HepG2 (cell line): Measurements from ENCODE around the gene SSU72. TPM values are rescaled to one million over a fixed set of nuclear protein-coding genes. Genes with fewer than 3 reads are reported as not detected.

Source experiments
- ATAC-seq: fragments of 200-7000 bp; cut with Tn5 transposase; 3 replicates; pipeline ENCODE4 v1.9.1; 2020; ENCODE audit warnings: mild to moderate bottlenecking, moderate library complexity
- BruUV-seq: library from RNA; stranded (reverse); fragments of 400-500 nt; replicated peaks from 2 replicates; lab custom pipeline; 2021; lab: Mats Ljungman, UMichigan
- CTCF ChIA-PET: fragments of 300-600 bp; formaldehyde crosslinking; extraction: SDS; loops from one replicate; lab custom pipeline; 2021; ENCODE audit warnings: low total read pairs, inconsistent platforms, low intra/inter-chr PET ratio; lab: Yijun Ruan, JAX
- POLR2A ChIA-PET: fragments of 350-600 bp; sonication (Branson Sonifier 250); formaldehyde crosslinking; loops from one replicate; lab custom pipeline; 2020; ENCODE audit warnings: antibody characterized with exemption, inconsistent platforms; lab: Yijun Ruan, JAX
- DNase-seq: peaks from one replicate; pipeline ENCODE4 v3.0.0-alpha.2; 2015; ENCODE audit warnings: low spot score
- FAIRE-seq: peaks from 3 replicates; lab custom pipeline; 2011; peaks lifted over from hg19 to GRCh38; lab: Jason Lieb, UNC
- H2AFZ ChIP-seq: one replicate; pipeline ENCODE4 v1.6.1; 2011; ENCODE audit warnings: low read length, inconsistent platforms
- H3K27ac ChIP-seq: fragments of 300-600 bp; 3 replicates; pipeline ENCODE4 v1.8.0; 2011; ENCODE audit warnings: mixed run types, mild to moderate bottlenecking, mixed read lengths, low read length, inconsistent platforms; ENCODE audit not compliant: insufficient read depth; ENCODE audit errors: extremely low read length
- H3K27me3 ChIP-seq, 2 experiments: fragments of 200-600 bp in 1 of 2; 2 replicates in 1 of 2; 3 replicates in 1 of 2; pipeline versions ENCODE4 v1.6.0 to v1.8.0; 2011; ENCODE audit warnings: low read length in 2 of 2, mild to moderate bottlenecking in 2 of 2, moderate library complexity in 2 of 2, inconsistent platforms in 1 of 2; ENCODE audit not compliant: insufficient read depth in 2 of 2, control insufficient read depth in 1 of 2
- H3K36me3 ChIP-seq, 2 experiments: fragments of 200-600 bp in 1 of 2; replicated peaks in 1 of 2; 2 replicates in 1 of 2; 3 replicates in 1 of 2; pipeline versions ENCODE4 v1.5.1 to v1.8.0; 2011; ENCODE audit warnings: low read length in 2 of 2, inconsistent platforms in 1 of 2; ENCODE audit not compliant: insufficient read depth in 2 of 2, control insufficient read depth in 1 of 2
- H3K4me1 ChIP-seq: 2 replicates; pipeline ENCODE4 v1.5.1; 2012; ENCODE audit warnings: low read length, inconsistent platforms; ENCODE audit not compliant: insufficient read depth
- H3K4me2 ChIP-seq: 2 replicates; pipeline ENCODE4 v1.6.0; 2011; ENCODE audit warnings: low read depth, low read length, inconsistent platforms
- H3K4me3 ChIP-seq, 3 experiments: fragments of 200-600 bp in 1 of 3; sonication (generic), shearing (Covaris generic) in 1 of 3; replicated peaks in 1 of 3; 2 replicates each; pipeline ENCODE4 v1.5.1; 2011 to 2016; ENCODE audit warnings: low read length in 3 of 3, inconsistent platforms in 2 of 3, low read depth in 2 of 3, mild to moderate bottlenecking in 2 of 3, control low read depth in 1 of 3, mixed read lengths in 1 of 3; ENCODE audit not compliant: insufficient read depth in 1 of 3
- H3K79me2 ChIP-seq: one replicate; pipeline ENCODE4 v1.6.1; 2011; ENCODE audit warnings: low read length, inconsistent platforms; ENCODE audit not compliant: insufficient read depth
- H3K9ac ChIP-seq: 2 replicates; pipeline ENCODE4 v1.6.0; 2011; ENCODE audit warnings: mild to moderate bottlenecking, low read depth, low read length, inconsistent platforms; ENCODE audit not compliant: insufficient read depth
- H3K9me3 ChIP-seq: 2 replicates; pipeline ENCODE4 v1.5.1; 2012; ENCODE audit warnings: mild to moderate bottlenecking, low read length
- H4K20me1 ChIP-seq: 2 replicates; pipeline ENCODE4 v1.6.0; 2011; ENCODE audit warnings: inconsistent platforms, mild to moderate bottlenecking, low read length, moderate library complexity; ENCODE audit not compliant: insufficient read depth
- HNRNPUL1 ChIP-seq: fragments of 200-400 bp; formaldehyde crosslinking; IDR thresholded peaks from 2 replicates; pipeline ENCODE4 v1.6.1; 2017; ENCODE audit warnings: low read depth, mild to moderate bottlenecking, low read length, moderate library complexity
- HOXA7 ChIP-seq: sonication (generic); formaldehyde crosslinking; IDR thresholded peaks from 2 replicates; pipeline ENCODE4 v1.8.1; 2022; ENCODE audit warnings: mild to moderate bottlenecking, missing genetic modification reagents, moderate library complexity
- IRF2 ChIP-seq: IDR thresholded peaks from 2 replicates; pipeline ENCODE4 v1.6.1; 2018; ENCODE audit warnings: missing genetic modification reagents, missing compliant biosample characterization
- ISL2 ChIP-seq: sonication (generic); formaldehyde crosslinking; IDR thresholded peaks from 2 replicates; pipeline ENCODE4 v1.5.0; 2020; ENCODE audit warnings: missing genetic modification reagents
- MED1 ChIP-seq: sonication (generic); formaldehyde crosslinking; IDR thresholded peaks from 2 replicates; pipeline ENCODE4 v1.4.0; 2020; ENCODE audit warnings: missing genetic modification reagents
- MZF1 ChIP-seq: sonication (generic); formaldehyde crosslinking; IDR thresholded peaks from 2 replicates; pipeline ENCODE4 v1.8.1; 2023; ENCODE audit warnings: mild to moderate bottlenecking, missing genetic modification reagents, borderline replicate concordance
- RARG ChIP-seq: sonication (generic); formaldehyde crosslinking; IDR thresholded peaks from 2 replicates; pipeline ENCODE4 v1.4.0; 2020; ENCODE audit warnings: low read depth, mild to moderate bottlenecking, missing genetic modification reagents
- RFX1 ChIP-seq: fragments of 450-650 bp; IDR thresholded peaks from 2 replicates; pipeline ENCODE4 v1.6.1; 2017
- SKI ChIP-seq: fragments of 450-650 bp; IDR thresholded peaks from one replicate; pipeline ENCODE4 v1.6.1; 2018; ENCODE audit warnings: mild to moderate bottlenecking; ENCODE audit not compliant: partially characterized antibody
- TEAD2 ChIP-seq: sonication (generic); formaldehyde crosslinking; IDR thresholded peaks from 2 replicates; pipeline ENCODE4 v1.9.0; 2021; ENCODE audit warnings: missing genetic modification reagents
- ZMAT3 ChIP-seq: sonication (generic); formaldehyde crosslinking; conservative IDR thresholded peaks from 2 replicates; pipeline ENCODE4 v1.7.0; 2021; ENCODE audit warnings: missing genetic modification reagents
- ZNF12 ChIP-seq: sonication (generic); formaldehyde crosslinking; IDR thresholded peaks from 2 replicates; pipeline ENCODE4 v1.5.0; 2020; ENCODE audit warnings: missing genetic modification reagents
- ZNF333 ChIP-seq: sonication (generic); formaldehyde crosslinking; IDR thresholded peaks from 2 replicates; pipeline ENCODE4 v1.4.0; 2020; ENCODE audit warnings: mild to moderate bottlenecking, missing genetic modification reagents, borderline replicate concordance
- ZNF383 ChIP-seq: sonication (generic); formaldehyde crosslinking; IDR thresholded peaks from 2 replicates; pipeline ENCODE4 v1.4.0; 2020; ENCODE audit warnings: missing genetic modification reagents, mild to moderate bottlenecking, borderline replicate concordance
- ZNF720 ChIP-seq: sonication (generic); formaldehyde crosslinking; IDR thresholded peaks from 2 replicates; pipeline ENCODE4 v1.4.0; 2020; ENCODE audit warnings: missing genetic modification reagents
- WGBS: methylation state at CpG from one replicate; pipeline ENCODE4 v1.1.6; 2017; ENCODE audit warnings: low lambda C conversion rate; 5-methylcytosine and 5-hydroxymethylcytosine counted together
- in situ Hi-C: cut with HindIII; loops from 2 replicates; pipeline ENCODE4 v1.10.0; 2017; ENCODE audit warnings: low pct_unique_long_range_greater_than_20kb; ENCODE audit not compliant: extremely low pct_ligation_motif_present
- intact Hi-C: fragments of 100-400 bp; cut with micrococcal nuclease; formaldehyde crosslinking; loops from one replicate; pipeline ENCODE4 v1.10.0; 2022; ENCODE audit not compliant: unreplicated experiment
- polyA plus RNA-seq, 8 experiments: library from polyadenylated mRNA; depleted of rRNA in 3 of 8; stranded (reverse) in 7 of 8; unstranded in 1 of 8; fragments of >200 nt; fragmentation: Illumina TruSeq in 4 of 8; extraction: Trizol in 4 of 8; gene quantifications; 2 replicates each; pipeline versions ENCODE4 v1.2.1 to v1.2.3, GENCODE V29; 2011 to 2016; ENCODE audit warnings: low read depth in 4 of 8, missing spikeins in 1 of 8, mixed read lengths in 1 of 8; ENCODE audit not compliant: insufficient read depth in 1 of 8
- total RNA-seq, 5 experiments: library from RNA; depleted of rRNA; stranded (reverse); fragments of >200 nt; fragmentation: Illumina TruSeq; extraction: Trizol; gene quantifications; 2 replicates each; pipeline ENCODE4 v1.2.3, GENCODE V29; 2016; ENCODE audit warnings: low read depth in 1 of 5
- TF ChIP-seq, protein P1 (sequence below): sonication (generic); formaldehyde crosslinking; IDR thresholded peaks from 2 replicates; pipeline ENCODE4 v1.4.0; 2020; ENCODE audit warnings: missing genetic modification reagents, mild to moderate bottlenecking, borderline replicate concordance
- TF ChIP-seq, protein P2 (sequence below): sonication (generic); formaldehyde crosslinking; conservative IDR thresholded peaks from 2 replicates; pipeline ENCODE4 v1.4.0; 2020; ENCODE audit warnings: mild to moderate bottlenecking, missing genetic modification reagents, moderate library complexity
- TF ChIP-seq, protein P3 (sequence below): IDR thresholded peaks from 2 replicates; pipeline ENCODE4 v1.6.1; 2018; ENCODE audit warnings: missing genetic modification reagents

The SSU72 gene
- total and polyA plus RNA-seq, 2 of the 13 experiments (the other 11 are each of a cell fraction or from before 2014, with no cell fraction given), result 42.8 to 67.1 TPM

DNA sequence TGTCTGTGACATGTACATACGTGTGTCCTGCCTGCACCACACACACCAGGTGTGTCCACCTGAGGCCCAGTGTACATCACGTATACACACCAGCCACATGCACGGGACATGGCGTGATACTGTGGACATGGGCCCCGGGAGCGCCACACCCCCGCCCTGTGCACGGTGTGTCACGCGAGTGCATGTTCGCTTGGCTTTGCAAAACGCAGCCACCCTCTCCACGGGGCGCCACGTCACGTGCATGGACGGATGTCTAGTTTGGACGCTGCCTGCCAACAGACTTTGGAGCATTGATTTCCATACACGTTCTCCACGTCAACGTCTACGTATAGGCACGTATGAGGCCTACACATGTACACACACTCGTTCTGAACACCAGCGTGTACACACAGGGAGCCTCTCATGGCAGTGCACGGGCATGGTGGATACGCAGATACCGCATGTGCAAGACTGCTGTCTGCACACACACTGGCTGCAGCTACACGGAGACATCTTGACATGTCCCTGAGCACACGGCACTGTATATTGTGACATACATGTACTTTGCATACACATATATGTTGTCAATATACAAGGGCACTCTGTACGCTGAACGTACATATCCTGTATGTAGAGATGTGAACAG lies 36.9 kb downstream of the SSU72 start:
- Histone ChIP-seq H3K79me2 (no peaks in the 10 kb centered on the region), H3K9me3 (no peaks in the 10 kb centered on the region), H3K36me3 (peaks cover 2 to 8% of the 10 kb centered on the region in 2 experiments; a peak in 3 of 5 replicates), H3K4me1 (no peaks in the 10 kb centered on the region), H3K27me3 (no peaks in the 10 kb centered on the region), H4K20me1 (no peaks in the 10 kb centered on the region), H3K4me3 (no peak overlapping the region), H3K9ac (no peak overlapping the region), H3K27ac (no peak overlapping the region), H2AFZ (no peak overlapping the region), H3K4me2 (no peak overlapping the region)
- no peak for DNase-seq
- CTCF ChIA-PET, result no interaction called here
- ATAC-seq, result no peak
- in situ Hi-C loops (no loop called here), intact Hi-C loops (no loop called here)
- no TSS peak for BruUV-seq
- POLR2A ChIA-PET, result no interaction called here
- no peak for FAIRE-seq
- 94% methylated on average over 26 of the region's 32 CpGs for WGBS
- no peak for TF ChIP-seq ZMAT3
- no peak for TF ChIP-seq ISL2 (CRISPR knock-in tag)
- TF ChIP-seq ZNF12 (CRISPR knock-in tag), result no peak
- TF ChIP-seq, protein P1, sequence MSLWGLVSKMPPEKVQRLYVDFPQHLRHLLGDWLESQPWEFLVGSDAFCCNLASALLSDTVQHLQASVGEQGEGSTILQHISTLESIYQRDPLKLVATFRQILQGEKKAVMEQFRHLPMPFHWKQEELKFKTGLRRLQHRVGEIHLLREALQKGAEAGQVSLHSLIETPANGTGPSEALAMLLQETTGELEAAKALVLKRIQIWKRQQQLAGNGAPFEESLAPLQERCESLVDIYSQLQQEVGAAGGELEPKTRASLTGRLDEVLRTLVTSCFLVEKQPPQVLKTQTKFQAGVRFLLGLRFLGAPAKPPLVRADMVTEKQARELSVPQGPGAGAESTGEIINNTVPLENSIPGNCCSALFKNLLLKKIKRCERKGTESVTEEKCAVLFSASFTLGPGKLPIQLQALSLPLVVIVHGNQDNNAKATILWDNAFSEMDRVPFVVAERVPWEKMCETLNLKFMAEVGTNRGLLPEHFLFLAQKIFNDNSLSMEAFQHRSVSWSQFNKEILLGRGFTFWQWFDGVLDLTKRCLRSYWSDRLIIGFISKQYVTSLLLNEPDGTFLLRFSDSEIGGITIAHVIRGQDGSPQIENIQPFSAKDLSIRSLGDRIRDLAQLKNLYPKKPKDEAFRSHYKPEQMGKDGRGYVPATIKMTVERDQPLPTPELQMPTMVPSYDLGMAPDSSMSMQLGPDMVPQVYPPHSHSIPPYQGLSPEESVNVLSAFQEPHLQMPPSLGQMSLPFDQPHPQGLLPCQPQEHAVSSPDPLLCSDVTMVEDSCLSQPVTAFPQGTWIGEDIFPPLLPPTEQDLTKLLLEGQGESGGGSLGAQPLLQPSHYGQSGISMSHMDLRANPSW (CRISPR knock-in tag), result no peak
- TF ChIP-seq SKI, result no peak
- TF ChIP-seq ZNF720 (CRISPR knock-in tag), result no peak
- TF ChIP-seq MED1 (CRISPR knock-in tag), result no peak
- TF ChIP-seq, protein P2, sequence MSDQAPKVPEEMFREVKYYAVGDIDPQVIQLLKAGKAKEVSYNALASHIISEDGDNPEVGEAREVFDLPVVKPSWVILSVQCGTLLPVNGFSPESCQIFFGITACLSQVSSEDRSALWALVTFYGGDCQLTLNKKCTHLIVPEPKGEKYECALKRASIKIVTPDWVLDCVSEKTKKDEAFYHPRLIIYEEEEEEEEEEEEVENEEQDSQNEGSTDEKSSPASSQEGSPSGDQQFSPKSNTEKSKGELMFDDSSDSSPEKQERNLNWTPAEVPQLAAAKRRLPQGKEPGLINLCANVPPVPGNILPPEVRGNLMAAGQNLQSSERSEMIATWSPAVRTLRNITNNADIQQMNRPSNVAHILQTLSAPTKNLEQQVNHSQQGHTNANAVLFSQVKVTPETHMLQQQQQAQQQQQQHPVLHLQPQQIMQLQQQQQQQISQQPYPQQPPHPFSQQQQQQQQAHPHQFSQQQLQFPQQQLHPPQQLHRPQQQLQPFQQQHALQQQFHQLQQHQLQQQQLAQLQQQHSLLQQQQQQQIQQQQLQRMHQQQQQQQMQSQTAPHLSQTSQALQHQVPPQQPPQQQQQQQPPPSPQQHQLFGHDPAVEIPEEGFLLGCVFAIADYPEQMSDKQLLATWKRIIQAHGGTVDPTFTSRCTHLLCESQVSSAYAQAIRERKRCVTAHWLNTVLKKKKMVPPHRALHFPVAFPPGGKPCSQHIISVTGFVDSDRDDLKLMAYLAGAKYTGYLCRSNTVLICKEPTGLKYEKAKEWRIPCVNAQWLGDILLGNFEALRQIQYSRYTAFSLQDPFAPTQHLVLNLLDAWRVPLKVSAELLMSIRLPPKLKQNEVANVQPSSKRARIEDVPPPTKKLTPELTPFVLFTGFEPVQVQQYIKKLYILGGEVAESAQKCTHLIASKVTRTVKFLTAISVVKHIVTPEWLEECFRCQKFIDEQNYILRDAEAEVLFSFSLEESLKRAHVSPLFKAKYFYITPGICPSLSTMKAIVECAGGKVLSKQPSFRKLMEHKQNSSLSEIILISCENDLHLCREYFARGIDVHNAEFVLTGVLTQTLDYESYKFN (CRISPR knock-in tag), result no peak
- no peak for TF ChIP-seq HNRNPUL1
- TF ChIP-seq ZNF333 (CRISPR knock-in tag), result no peak
- TF ChIP-seq HOXA7, result no peak
- TF ChIP-seq, protein P3, sequence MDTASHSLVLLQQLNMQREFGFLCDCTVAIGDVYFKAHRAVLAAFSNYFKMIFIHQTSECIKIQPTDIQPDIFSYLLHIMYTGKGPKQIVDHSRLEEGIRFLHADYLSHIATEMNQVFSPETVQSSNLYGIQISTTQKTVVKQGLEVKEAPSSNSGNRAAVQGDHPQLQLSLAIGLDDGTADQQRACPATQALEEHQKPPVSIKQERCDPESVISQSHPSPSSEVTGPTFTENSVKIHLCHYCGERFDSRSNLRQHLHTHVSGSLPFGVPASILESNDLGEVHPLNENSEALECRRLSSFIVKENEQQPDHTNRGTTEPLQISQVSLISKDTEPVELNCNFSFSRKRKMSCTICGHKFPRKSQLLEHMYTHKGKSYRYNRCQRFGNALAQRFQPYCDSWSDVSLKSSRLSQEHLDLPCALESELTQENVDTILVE (CRISPR knock-in tag), result no peak
- no peak for TF ChIP-seq ZNF383
- TF ChIP-seq RFX1, result no peak
- no peak for TF ChIP-seq MZF1 (CRISPR knock-in tag)
- TF ChIP-seq TEAD2, result no peak
- no peak for TF ChIP-seq RARG (CRISPR knock-in tag)
- TF ChIP-seq IRF2 (CRISPR knock-in tag), result no peak
